HEK293 (cell line): Measurements from ENCODE around the gene MCM5.

Source experiments
- HOXA7 ChIP-seq: sonication (generic); formaldehyde crosslinking; IDR thresholded peaks from 2 replicates; pipeline ENCODE4 v1.8.1; 2022; ENCODE audit warnings: missing genetic modification reagents, borderline replicate concordance
- KLF7 ChIP-seq: fragments of 450-650 bp; formaldehyde crosslinking; IDR thresholded peaks from 2 replicates; pipeline ENCODE4 v1.5.1; 2016; ENCODE audit warnings: missing biosample characterization, missing genetic modification characterization, borderline replicate concordance
- ZBTB21 ChIP-seq: fragments of 450-650 bp; formaldehyde crosslinking; IDR thresholded peaks from 2 replicates; pipeline ENCODE4 v1.5.1; 2017; ENCODE audit warnings: missing biosample characterization, missing genetic modification characterization
- ZEB2 ChIP-seq: fragments of 450-650 bp; formaldehyde crosslinking; IDR thresholded peaks from 2 replicates; pipeline ENCODE4 v1.5.1; 2016; ENCODE audit warnings: missing biosample characterization, missing genetic modification characterization
- ZFP69B ChIP-seq: fragments of 450-650 bp; formaldehyde crosslinking; IDR thresholded peaks from 2 replicates; pipeline ENCODE4 v1.5.1; 2016; ENCODE audit warnings: missing biosample characterization, missing genetic modification characterization
- ZNF24 ChIP-seq: fragments of 450-650 bp; formaldehyde crosslinking; IDR thresholded peaks from 2 replicates; pipeline ENCODE4 v1.5.1; 2016; ENCODE audit warnings: missing biosample characterization, missing genetic modification characterization
- ZNF473 ChIP-seq: fragments of 450-650 bp; formaldehyde crosslinking; IDR thresholded peaks from 2 replicates; pipeline ENCODE4 v1.5.1; 2017; ENCODE audit warnings: missing biosample characterization, missing genetic modification characterization
- ZNF629 ChIP-seq: fragments of 450-650 bp; formaldehyde crosslinking; IDR thresholded peaks from 2 replicates; pipeline ENCODE4 v1.5.1; 2017; ENCODE audit warnings: missing biosample characterization, missing genetic modification characterization
- ZNF654 ChIP-seq: fragments of 450-650 bp; formaldehyde crosslinking; IDR thresholded peaks from 2 replicates; pipeline ENCODE4 v1.5.1; 2016; ENCODE audit warnings: low read depth, missing biosample characterization, missing genetic modification characterization
- ZNF76 ChIP-seq: fragments of 450-650 bp; formaldehyde crosslinking; IDR thresholded peaks from 2 replicates; pipeline ENCODE4; 2016; ENCODE audit warnings: low read depth, missing biosample characterization, missing genetic modification characterization, borderline replicate concordance
- ZNF830 ChIP-seq: fragments of 450-650 bp; IDR thresholded peaks from 2 replicates; pipeline ENCODE4 v1.5.0; 2018; ENCODE audit warnings: missing biosample characterization, missing genetic modification characterization, low read depth, mild to moderate bottlenecking, moderate library complexity
- ZSCAN30 ChIP-seq: fragments of 450-650 bp; IDR thresholded peaks from 2 replicates; pipeline ENCODE4 v1.5.1; 2018; ENCODE audit warnings: missing biosample characterization, mild to moderate bottlenecking, missing genetic modification characterization, moderate library complexity
- TF ChIP-seq, protein P1 (sequence below): fragments of 450-650 bp; formaldehyde crosslinking; IDR thresholded peaks from 2 replicates; pipeline ENCODE4 v1.5.1; 2016; ENCODE audit warnings: missing biosample characterization, missing genetic modification characterization, borderline replicate concordance
- TF ChIP-seq, protein P2 (sequence below): fragments of 450-650 bp; formaldehyde crosslinking; IDR thresholded peaks from 2 replicates; pipeline ENCODE4 v1.5.1; 2016; ENCODE audit warnings: missing biosample characterization, missing genetic modification characterization
- TF ChIP-seq, protein P3 (sequence below): fragments of 450-650 bp; IDR thresholded peaks from 2 replicates; pipeline ENCODE4 v1.5.1; 2018; ENCODE audit warnings: missing biosample characterization, mild to moderate bottlenecking, missing genetic modification characterization
- TF ChIP-seq, protein P4 (sequence below): fragments of 450-650 bp; formaldehyde crosslinking; IDR thresholded peaks from 2 replicates; pipeline ENCODE4 v1.5.1; 2016; ENCODE audit warnings: missing biosample characterization, missing genetic modification characterization
- TF ChIP-seq, protein P5 (sequence below): fragments of 450-650 bp; formaldehyde crosslinking; IDR thresholded peaks from 2 replicates; pipeline ENCODE4 v1.5.1; 2017; ENCODE audit warnings: missing biosample characterization, missing genetic modification characterization
- TF ChIP-seq, protein P6 (sequence below): fragments of 450-650 bp; formaldehyde crosslinking; conservative IDR thresholded peaks from 2 replicates; pipeline ENCODE4 v1.5.1; 2016; ENCODE audit warnings: low read depth, missing biosample characterization, missing genetic modification characterization
- TF ChIP-seq, protein P7 (sequence below): fragments of 450-650 bp; formaldehyde crosslinking; IDR thresholded peaks from 2 replicates; pipeline ENCODE4 v1.5.1; 2016; ENCODE audit warnings: missing biosample characterization, missing genetic modification characterization

Gene MCM5

DNA sequence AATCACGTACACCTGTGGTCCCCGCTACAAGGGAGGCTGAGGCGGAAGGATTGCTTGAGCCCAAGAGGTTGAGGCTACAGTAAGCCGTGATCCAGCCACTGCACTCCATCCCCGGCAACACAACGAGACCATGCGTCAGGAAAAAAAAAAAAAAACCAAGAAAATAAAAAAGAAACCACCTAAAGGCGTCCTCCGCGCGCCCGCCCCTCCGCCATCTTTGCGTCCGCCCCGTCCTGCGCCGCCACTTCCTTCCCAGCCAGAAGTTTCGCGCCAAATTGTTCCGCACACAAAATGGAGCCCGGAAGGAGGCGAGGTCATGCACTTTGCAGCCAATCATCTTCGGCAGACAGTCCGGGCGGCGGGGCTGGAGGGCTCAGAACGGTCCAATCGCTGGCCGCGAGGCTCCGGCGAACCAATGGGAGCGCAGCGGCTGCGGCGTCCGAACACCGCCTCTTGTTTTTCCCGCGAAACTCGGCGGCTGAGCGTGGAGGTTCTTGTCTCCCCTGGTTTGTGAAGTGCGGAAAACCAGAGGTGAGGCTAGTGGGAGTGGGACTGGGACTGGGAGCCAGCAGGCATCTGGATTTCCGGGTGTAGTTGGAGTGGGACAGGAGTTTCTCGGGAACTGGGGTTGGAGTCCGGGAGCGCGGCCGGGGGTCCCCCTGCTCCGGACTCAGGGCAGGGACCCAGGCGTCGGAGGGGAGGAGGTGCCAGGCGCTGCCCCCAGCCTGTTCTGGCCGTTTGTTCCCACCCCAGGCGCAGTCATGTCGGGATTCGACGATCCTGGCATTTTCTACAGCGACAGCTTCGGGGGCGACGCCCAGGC is at the start of gene MCM5 (continued):
- TF ChIP-seq, protein P1, sequence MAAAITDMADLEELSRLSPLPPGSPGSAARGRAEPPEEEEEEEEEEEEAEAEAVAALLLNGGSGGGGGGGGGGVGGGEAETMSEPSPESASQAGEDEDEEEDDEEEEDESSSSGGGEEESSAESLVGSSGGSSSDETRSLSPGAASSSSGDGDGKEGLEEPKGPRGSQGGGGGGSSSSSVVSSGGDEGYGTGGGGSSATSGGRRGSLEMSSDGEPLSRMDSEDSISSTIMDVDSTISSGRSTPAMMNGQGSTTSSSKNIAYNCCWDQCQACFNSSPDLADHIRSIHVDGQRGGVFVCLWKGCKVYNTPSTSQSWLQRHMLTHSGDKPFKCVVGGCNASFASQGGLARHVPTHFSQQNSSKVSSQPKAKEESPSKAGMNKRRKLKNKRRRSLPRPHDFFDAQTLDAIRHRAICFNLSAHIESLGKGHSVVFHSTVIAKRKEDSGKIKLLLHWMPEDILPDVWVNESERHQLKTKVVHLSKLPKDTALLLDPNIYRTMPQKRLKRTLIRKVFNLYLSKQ (tag by site-specific recombination): no peak
- peak; percentile 67 for TF ChIP-seq ZFP69B (tag by site-specific recombination)
- TF ChIP-seq, protein P2, sequence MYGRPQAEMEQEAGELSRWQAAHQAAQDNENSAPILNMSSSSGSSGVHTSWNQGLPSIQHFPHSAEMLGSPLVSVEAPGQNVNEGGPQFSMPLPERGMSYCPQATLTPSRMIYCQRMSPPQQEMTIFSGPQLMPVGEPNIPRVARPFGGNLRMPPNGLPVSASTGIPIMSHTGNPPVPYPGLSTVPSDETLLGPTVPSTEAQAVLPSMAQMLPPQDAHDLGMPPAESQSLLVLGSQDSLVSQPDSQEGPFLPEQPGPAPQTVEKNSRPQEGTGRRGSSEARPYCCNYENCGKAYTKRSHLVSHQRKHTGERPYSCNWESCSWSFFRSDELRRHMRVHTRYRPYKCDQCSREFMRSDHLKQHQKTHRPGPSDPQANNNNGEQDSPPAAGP: no peak
- TF ChIP-seq, protein P3, sequence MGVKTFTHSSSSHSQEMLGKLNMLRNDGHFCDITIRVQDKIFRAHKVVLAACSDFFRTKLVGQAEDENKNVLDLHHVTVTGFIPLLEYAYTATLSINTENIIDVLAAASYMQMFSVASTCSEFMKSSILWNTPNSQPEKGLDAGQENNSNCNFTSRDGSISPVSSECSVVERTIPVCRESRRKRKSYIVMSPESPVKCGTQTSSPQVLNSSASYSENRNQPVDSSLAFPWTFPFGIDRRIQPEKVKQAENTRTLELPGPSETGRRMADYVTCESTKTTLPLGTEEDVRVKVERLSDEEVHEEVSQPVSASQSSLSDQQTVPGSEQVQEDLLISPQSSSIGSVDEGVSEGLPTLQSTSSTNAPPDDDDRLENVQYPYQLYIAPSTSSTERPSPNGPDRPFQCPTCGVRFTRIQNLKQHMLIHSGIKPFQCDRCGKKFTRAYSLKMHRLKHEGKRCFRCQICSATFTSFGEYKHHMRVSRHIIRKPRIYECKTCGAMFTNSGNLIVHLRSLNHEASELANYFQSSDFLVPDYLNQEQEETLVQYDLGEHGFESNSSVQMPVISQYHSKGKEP: no peak
- TF ChIP-seq ZEB2 (tag by site-specific recombination): 0 out of 2 replicates have a peak, but pooled peaks have one; percentile 21
- 0 out of 2 replicates have a peak, but pooled peaks have one; percentile 23 for TF ChIP-seq ZSCAN30 (tag by site-specific recombination)
- no peak for TF ChIP-seq ZNF654 (tag by site-specific recombination)
- peak; percentile 87; the same call in 1 of the 2 replicates for TF ChIP-seq KLF7
- TF ChIP-seq, protein P4, sequence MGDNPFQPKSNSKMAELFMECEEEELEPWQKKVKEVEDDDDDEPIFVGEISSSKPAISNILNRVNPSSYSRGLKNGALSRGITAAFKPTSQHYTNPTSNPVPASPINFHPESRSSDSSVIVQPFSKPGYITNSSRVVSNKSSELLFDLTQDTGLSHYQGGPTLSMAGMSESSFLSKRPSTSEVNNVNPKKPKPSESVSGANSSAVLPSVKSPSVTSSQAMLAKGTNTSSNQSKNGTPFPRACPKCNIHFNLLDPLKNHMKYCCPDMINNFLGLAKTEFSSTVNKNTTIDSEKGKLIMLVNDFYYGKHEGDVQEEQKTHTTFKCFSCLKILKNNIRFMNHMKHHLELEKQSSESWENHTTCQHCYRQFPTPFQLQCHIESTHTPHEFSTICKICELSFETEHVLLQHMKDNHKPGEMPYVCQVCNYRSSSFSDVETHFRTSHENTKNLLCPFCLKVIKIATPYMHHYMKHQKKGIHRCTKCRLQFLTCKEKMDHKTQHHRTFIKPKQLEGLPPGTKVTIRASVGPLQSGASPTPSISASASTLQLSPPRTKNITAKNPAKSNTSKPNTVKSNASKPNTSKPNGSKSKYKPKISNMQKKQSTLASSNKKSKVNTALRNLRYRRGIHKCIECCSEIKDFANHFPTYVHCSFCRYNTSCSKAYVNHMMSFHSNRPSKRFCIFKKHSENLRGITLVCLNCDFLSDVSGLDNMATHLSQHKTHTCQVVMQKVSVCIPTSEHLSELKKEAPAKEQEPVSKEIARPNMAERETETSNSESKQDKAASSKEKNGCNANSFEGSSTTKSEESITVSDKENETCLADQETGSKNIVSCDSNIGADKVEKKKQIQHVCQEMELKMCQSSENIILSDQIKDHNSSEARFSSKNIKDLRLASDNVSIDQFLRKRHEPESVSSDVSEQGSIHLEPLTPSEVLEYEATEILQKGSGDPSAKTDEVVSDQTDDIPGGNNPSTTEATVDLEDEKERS: 0 out of 2 replicates have a peak, but pooled peaks have one; percentile 19
- TF ChIP-seq, protein P5, sequence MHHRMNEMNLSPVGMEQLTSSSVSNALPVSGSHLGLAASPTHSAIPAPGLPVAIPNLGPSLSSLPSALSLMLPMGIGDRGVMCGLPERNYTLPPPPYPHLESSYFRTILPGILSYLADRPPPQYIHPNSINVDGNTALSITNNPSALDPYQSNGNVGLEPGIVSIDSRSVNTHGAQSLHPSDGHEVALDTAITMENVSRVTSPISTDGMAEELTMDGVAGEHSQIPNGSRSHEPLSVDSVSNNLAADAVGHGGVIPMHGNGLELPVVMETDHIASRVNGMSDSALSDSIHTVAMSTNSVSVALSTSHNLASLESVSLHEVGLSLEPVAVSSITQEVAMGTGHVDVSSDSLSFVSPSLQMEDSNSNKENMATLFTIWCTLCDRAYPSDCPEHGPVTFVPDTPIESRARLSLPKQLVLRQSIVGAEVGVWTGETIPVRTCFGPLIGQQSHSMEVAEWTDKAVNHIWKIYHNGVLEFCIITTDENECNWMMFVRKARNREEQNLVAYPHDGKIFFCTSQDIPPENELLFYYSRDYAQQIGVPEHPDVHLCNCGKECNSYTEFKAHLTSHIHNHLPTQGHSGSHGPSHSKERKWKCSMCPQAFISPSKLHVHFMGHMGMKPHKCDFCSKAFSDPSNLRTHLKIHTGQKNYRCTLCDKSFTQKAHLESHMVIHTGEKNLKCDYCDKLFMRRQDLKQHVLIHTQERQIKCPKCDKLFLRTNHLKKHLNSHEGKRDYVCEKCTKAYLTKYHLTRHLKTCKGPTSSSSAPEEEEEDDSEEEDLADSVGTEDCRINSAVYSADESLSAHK (tag by site-specific recombination): peak; percentile 25; the same call in 1 of the 2 replicates
- TF ChIP-seq ZNF24 (tag by site-specific recombination): peak; percentile 62; the same call in 1 of the 2 replicates
- TF ChIP-seq ZNF830: no peak
- peak; percentile 59 for TF ChIP-seq ZBTB21 (tag by site-specific recombination)
- TF ChIP-seq HOXA7 (CRISPR knock-in tag): no peak
- TF ChIP-seq ZNF76 (tag by site-specific recombination): peak; percentile 56
- TF ChIP-seq, protein P6, sequence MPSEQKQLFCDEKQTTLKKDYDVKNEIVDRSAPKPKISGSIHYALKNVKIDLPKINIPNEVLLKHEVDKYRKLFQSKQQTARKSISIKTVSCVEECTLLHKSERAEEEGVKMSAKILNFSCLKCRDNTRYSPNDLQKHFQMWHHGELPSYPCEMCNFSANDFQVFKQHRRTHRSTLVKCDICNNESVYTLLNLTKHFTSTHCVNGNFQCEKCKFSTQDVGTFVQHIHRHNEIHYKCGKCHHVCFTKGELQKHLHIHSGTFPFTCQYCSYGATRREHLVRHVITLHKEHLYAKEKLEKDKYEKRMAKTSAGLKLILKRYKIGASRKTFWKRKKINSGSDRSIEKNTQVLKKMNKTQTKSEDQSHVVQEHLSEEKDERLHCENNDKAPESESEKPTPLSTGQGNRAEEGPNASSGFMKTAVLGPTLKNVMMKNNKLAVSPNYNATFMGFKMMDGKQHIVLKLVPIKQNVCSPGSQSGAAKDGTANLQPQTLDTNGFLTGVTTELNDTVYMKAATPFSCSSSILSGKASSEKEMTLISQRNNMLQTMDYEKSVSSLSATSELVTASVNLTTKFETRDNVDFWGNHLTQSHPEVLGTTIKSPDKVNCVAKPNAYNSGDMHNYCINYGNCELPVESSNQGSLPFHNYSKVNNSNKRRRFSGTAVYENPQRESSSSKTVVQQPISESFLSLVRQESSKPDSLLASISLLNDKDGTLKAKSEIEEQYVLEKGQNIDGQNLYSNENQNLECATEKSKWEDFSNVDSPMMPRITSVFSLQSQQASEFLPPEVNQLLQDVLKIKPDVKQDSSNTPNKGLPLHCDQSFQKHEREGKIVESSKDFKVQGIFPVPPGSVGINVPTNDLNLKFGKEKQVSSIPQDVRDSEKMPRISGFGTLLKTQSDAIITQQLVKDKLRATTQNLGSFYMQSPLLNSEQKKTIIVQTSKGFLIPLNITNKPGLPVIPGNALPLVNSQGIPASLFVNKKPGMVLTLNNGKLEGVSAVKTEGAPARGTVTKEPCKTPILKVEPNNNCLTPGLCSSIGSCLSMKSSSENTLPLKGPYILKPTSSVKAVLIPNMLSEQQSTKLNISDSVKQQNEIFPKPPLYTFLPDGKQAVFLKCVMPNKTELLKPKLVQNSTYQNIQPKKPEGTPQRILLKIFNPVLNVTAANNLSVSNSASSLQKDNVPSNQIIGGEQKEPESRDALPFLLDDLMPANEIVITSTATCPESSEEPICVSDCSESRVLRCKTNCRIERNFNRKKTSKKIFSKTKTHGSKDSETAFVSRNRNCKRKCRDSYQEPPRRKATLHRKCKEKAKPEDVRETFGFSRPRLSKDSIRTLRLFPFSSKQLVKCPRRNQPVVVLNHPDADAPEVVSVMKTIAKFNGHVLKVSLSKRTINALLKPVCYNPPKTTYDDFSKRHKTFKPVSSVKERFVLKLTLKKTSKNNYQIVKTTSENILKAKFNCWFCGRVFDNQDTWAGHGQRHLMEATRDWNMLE: peak; percentile 38; the same call in 1 of the 2 replicates
- no peak for TF ChIP-seq ZNF473 (tag by site-specific recombination)
- TF ChIP-seq, protein P7, sequence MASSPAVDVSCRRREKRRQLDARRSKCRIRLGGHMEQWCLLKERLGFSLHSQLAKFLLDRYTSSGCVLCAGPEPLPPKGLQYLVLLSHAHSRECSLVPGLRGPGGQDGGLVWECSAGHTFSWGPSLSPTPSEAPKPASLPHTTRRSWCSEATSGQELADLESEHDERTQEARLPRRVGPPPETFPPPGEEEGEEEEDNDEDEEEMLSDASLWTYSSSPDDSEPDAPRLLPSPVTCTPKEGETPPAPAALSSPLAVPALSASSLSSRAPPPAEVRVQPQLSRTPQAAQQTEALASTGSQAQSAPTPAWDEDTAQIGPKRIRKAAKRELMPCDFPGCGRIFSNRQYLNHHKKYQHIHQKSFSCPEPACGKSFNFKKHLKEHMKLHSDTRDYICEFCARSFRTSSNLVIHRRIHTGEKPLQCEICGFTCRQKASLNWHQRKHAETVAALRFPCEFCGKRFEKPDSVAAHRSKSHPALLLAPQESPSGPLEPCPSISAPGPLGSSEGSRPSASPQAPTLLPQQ: peak; percentile 83
- TF ChIP-seq ZNF629 (tag by site-specific recombination): peak; percentile 56; the same call in 1 of the 2 replicates
